Omental fat pad (tissue), 4 donors: ENCODE results near the gene FOXA3. TPM values are rescaled to one million over a fixed set of nuclear protein-coding genes. Genes with fewer than 3 reads are reported as not detected.
A peak's percentile ranks its signal among the peaks of the same experiment; 100 is the strongest.

ENCODE experiments used
- ATAC-seq: fragments of 150-250 bp; one replicate; pipeline ENCODE4 v1.9.1; 2016; ENCODE audit warnings: mild to moderate bottlenecking, moderate library complexity; ENCODE audit not compliant: low FRiP score
- DNase-seq: peaks from one replicate; pipeline ENCODE4 v3.0.0-alpha.2; 2019; ENCODE audit warnings: low spot score
- total RNA-seq, 4 donors: library from RNA; depleted of rRNA; stranded (reverse); fragments of >200 nt; gene quantifications; one replicate each; pipeline ENCODE4 v1.1.0, GENCODE V29; 2016
- TF ChIP-seq, protein P1 (sequence below), 3 donors: fragments of 450-650 bp; IDR thresholded peaks; one replicate each; pipeline ENCODE4 v1.5.1; 2016 to 2017; ENCODE audit warnings: antibody characterized with exemption in 3 of 3, mild to moderate bottlenecking in 3 of 3, moderate library complexity in 2 of 3

FOXA3 gene
- total RNA-seq, 4 donors from 2014 or later: 0.38 to 0.79 TPM; not detected in 2

DNA sequence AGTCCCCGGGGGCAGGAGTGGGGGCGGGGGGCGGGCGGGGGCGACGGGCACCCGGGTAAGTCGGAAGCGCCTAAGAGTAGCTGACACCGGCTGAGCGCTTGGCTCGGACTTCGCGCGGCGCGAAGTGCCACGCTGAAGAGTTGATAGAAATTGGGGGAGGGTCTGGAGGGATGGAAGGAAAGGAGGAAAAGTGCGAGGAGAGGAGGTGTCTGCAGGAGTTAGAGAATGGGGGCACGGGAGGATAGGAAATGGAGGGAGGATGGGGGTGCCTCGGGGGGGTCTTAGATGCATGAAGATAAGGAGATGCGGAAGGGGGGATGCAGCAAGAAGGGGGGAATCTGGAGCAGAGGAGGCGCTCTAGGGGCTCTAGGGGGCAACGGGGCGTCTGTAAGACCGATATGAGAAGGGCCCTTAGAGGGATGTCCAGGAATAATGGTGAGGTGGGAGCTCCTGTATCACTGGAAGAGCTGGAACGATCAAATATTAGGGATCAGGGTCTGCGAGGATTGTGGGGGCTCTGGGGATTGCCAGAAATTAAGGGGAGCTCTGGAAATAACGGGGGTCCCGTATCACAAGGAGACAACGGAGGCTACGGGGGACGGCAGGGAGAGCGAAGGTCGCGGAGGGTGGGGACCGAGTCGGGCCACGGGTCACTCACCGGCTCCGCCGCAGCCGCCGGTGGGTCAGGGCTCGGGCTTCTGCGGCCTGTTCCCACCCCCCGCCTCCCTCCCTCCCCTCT lies 38.0 kb downstream of the FOXA3 start, which contains the start of gene MYPOP:
MYPOP (minus strand) TSS at position 702 of the 739 bp plus-strand sequence. CDS start 840 bp downstream, outside the sequence.
- TF ChIP-seq, protein P1, sequence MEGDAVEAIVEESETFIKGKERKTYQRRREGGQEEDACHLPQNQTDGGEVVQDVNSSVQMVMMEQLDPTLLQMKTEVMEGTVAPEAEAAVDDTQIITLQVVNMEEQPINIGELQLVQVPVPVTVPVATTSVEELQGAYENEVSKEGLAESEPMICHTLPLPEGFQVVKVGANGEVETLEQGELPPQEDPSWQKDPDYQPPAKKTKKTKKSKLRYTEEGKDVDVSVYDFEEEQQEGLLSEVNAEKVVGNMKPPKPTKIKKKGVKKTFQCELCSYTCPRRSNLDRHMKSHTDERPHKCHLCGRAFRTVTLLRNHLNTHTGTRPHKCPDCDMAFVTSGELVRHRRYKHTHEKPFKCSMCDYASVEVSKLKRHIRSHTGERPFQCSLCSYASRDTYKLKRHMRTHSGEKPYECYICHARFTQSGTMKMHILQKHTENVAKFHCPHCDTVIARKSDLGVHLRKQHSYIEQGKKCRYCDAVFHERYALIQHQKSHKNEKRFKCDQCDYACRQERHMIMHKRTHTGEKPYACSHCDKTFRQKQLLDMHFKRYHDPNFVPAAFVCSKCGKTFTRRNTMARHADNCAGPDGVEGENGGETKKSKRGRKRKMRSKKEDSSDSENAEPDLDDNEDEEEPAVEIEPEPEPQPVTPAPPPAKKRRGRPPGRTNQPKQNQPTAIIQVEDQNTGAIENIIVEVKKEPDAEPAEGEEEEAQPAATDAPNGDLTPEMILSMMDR (IDR thresholded peaks at IDR 0.05): no peak
- no peak for DNase-seq
- no peak for ATAC-seq

- ATAC-seq: peak; percentile 99
- peak; percentile 86 for DNase-seq
- TF ChIP-seq, protein P1 (IDR thresholded peaks at IDR 0.05): no peak
These were observed 38.8 kb downstream of the FOXA3 start for GRCh38 chr19:45902651-45903625.

GRCh38 chr19:45905011-45905410 lies 40.9 kb downstream of the FOXA3 start:
- DNase-seq (no peak), ATAC-seq (no peak)
- TF ChIP-seq, protein P1 (IDR thresholded peaks at IDR 0.05): no peak

DNA sequence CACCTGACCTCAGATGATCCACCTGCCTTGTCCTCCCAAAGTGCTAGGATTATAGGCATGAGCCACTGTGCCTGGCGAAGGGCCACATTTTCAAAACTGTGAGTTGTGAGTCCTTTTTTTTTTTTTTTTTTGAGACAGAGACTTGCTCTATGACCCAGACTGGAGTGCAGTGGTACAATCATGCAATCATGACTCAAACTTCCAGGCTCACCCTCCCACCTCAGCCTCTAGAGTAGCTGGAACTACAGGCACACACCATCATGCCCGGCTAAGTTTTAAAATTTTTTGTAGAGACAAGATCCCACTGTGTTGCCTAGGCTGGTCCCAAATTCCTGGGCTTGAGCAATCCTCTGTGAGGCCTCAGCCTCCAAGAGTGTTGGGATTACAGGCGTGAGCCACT lies 42.1 kb downstream of the FOXA3 start:
- no peak for ATAC-seq

DNA sequence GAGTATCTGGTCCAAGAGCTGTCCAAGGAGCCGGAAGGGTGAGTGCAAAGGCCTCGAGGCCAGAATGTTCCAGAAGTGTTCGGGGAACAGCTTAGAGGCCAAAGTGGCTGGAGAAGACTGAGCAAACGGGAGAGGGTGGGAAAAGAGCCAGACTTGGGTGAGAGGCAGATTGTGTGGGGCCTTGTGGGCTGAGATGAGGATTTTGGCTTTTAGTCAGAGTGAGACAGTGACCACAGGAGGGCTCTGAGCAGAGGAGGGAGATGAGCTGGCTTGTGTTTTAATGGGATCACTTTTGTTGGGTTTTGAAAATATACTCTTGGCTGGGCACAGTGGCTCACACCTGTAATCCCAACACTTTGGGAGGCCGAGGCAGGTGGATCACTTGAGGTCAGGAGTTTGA lies 44.8 kb downstream of the FOXA3 start:
- TF ChIP-seq, protein P1 (IDR thresholded peaks at IDR 0.05): no peak
- no peak for ATAC-seq

More for the DNA sequence above, 42.1 kb downstream of the FOXA3 start:
- TF ChIP-seq, protein P1 (IDR thresholded peaks at IDR 0.05): no peak
- DNase-seq: no peak

DNA sequence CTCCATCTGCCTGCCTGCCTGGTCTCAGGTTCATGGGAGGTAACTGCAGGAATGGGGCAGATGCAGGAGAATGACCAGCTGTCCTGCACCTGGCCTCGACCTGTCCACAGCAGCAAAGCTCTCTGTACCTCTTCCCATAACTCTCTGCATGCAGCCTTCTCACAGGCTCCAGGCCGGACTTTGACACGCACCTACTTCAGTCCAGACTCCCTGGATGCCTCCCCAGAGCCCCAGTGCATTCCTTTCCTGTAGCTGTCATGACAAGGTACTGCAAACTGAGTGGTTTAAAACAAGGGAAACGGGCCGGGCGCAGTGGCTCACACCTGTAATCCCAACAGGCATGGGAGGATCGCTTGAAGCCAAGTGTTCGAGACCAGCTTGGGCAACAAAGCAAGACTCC lies 47.2 kb downstream of the FOXA3 start:
- DNase-seq (no peak), ATAC-seq (no peak)
- TF ChIP-seq, protein P1 (IDR thresholded peaks at IDR 0.05): no peak

More for the DNA sequence above, 44.8 kb downstream of the FOXA3 start:
- DNase-seq: no peak
